HepG2 (cell line): ENCODE data around the gene BYSL. TPM values are rescaled to one million over a fixed set of nuclear protein-coding genes. Genes with fewer than 3 reads are reported as not detected.
A peak's percentile ranks its signal among the peaks of the same experiment; 100 is the strongest.

Experiments
- GPBP1L1 ChIP-seq: sonication (generic); formaldehyde crosslinking; IDR thresholded peaks from 2 replicates; pipeline ENCODE4 v1.5.0; 2020; ENCODE audit warnings: mild to moderate bottlenecking, missing genetic modification reagents
- KDM1A ChIP-seq: IDR thresholded peaks from 2 replicates; pipeline ENCODE4 v1.6.1; 2016; ENCODE audit warnings: missing compliant biosample characterization
- MAF1 ChIP-seq: sonication (generic); formaldehyde crosslinking; IDR thresholded peaks from 2 replicates; pipeline ENCODE4 v1.5.0; 2020; ENCODE audit warnings: missing genetic modification reagents, borderline replicate concordance
- MAFF ChIP-seq: IDR thresholded peaks from 2 replicates; pipeline ENCODE4 v1.6.1; 2011; ENCODE audit warnings: low read depth, low read length, improper control_type of control experiment
- MXD3 ChIP-seq: IDR thresholded peaks from 2 replicates; pipeline ENCODE4 v1.6.1; 2016; ENCODE audit warnings: mild to moderate bottlenecking, missing biosample characterization, missing genetic modification reagents
- NR0B2 ChIP-seq: sonication (generic); formaldehyde crosslinking; IDR thresholded peaks from 2 replicates; pipeline ENCODE4 v1.4.0; 2020; ENCODE audit warnings: mild to moderate bottlenecking, missing genetic modification reagents
- NR2F1 ChIP-seq, 2 experiments: fragments of 450-650 bp in 1 of 2; formaldehyde crosslinking in 1 of 2; IDR thresholded peaks; 2 replicates each; pipeline versions ENCODE4 v1.5.0 to v1.6.1; 2016 to 2020; ENCODE audit warnings: mild to moderate bottlenecking in 1 of 2, missing compliant biosample characterization in 1 of 2, missing genetic modification reagents in 1 of 2, moderate library complexity in 1 of 2
- PHF21A ChIP-seq: sonication (generic); formaldehyde crosslinking; IDR thresholded peaks from 2 replicates; pipeline ENCODE4 v1.5.0; 2020; ENCODE audit warnings: mild to moderate bottlenecking, missing genetic modification reagents
- POLR2G ChIP-seq: fragments of 200-400 bp; formaldehyde crosslinking; IDR thresholded peaks from 2 replicates; pipeline ENCODE4 v1.6.1; 2018; ENCODE audit warnings: mild to moderate bottlenecking, low read depth, low read length, moderate library complexity
- SALL1 ChIP-seq: sonication (generic); formaldehyde crosslinking; IDR thresholded peaks from 2 replicates; pipeline ENCODE4 v1.8.0; 2022; ENCODE audit warnings: mild to moderate bottlenecking, missing genetic modification reagents
- SPEN ChIP-seq: sonication (generic); formaldehyde crosslinking; IDR thresholded peaks from 2 replicates; pipeline ENCODE4 v1.5.1; 2020; ENCODE audit warnings: low read depth, mild to moderate bottlenecking, missing genetic modification reagents
- SRSF9 ChIP-seq: fragments of 200-400 bp; formaldehyde crosslinking; IDR thresholded peaks from 2 replicates; pipeline ENCODE4 v1.6.1; 2018; ENCODE audit warnings: borderline replicate concordance, mild to moderate bottlenecking, low read depth, low read length; ENCODE audit not compliant: insufficient read depth, poor library complexity, severe bottlenecking
- SSRP1 ChIP-seq: IDR thresholded peaks from 2 replicates; pipeline ENCODE4 v1.6.1; 2016; ENCODE audit warnings: control low read depth
- TRIM22 ChIP-seq: fragments of 450-650 bp; IDR thresholded peaks from 2 replicates; pipeline ENCODE4 v1.6.1; 2017
- ZBTB33 ChIP-seq: sonication (generic); formaldehyde crosslinking; IDR thresholded peaks from 2 replicates; pipeline ENCODE4 v1.4.0; 2020; ENCODE audit warnings: missing genetic modification reagents
- ZBTB8A ChIP-seq: sonication (generic); formaldehyde crosslinking; IDR thresholded peaks from 2 replicates; pipeline ENCODE4 v1.4.0; 2020; ENCODE audit warnings: mild to moderate bottlenecking, low read depth, missing genetic modification reagents, borderline replicate concordance
- ZFP62 ChIP-seq: sonication (generic); formaldehyde crosslinking; IDR thresholded peaks from 2 replicates; pipeline ENCODE4 v1.4.0; 2020; ENCODE audit warnings: missing genetic modification reagents
- ZNF430 ChIP-seq: sonication (generic); formaldehyde crosslinking; IDR thresholded peaks from 2 replicates; pipeline ENCODE4 v1.9.0; 2021; ENCODE audit warnings: mild to moderate bottlenecking, missing genetic modification reagents
- ZNF576 ChIP-seq: sonication (generic); formaldehyde crosslinking; IDR thresholded peaks from 2 replicates; pipeline ENCODE4 v1.4.0; 2020; ENCODE audit warnings: mild to moderate bottlenecking, missing genetic modification reagents
- ZNF616 ChIP-seq: sonication (generic); formaldehyde crosslinking; IDR thresholded peaks from 2 replicates; pipeline ENCODE4 v1.5.0; 2020; ENCODE audit warnings: low read depth, mild to moderate bottlenecking, missing genetic modification reagents
- ZNF724P ChIP-seq: sonication (generic); formaldehyde crosslinking; IDR thresholded peaks from 2 replicates; pipeline ENCODE4 v1.8.0; 2022; ENCODE audit warnings: missing genetic modification reagents, borderline replicate concordance
- ZNF772 ChIP-seq: sonication (generic); formaldehyde crosslinking; IDR thresholded peaks from 2 replicates; pipeline ENCODE4 v1.5.0; 2020; ENCODE audit warnings: mild to moderate bottlenecking, missing genetic modification reagents
- ZNF816 ChIP-seq: sonication (generic); formaldehyde crosslinking; IDR thresholded peaks from 2 replicates; pipeline ENCODE4 v1.8.0; 2022; ENCODE audit warnings: missing genetic modification reagents, mild to moderate bottlenecking, borderline replicate concordance
- polyA plus RNA-seq, 8 experiments: library from polyadenylated mRNA; depleted of rRNA in 3 of 8; stranded (reverse) in 7 of 8; unstranded in 1 of 8; fragments of >200 nt; fragmentation: Illumina TruSeq in 4 of 8; extraction: Trizol in 4 of 8; gene quantifications; 2 replicates each; pipeline versions ENCODE4 v1.2.1 to v1.2.3, GENCODE V29; 2011 to 2016; ENCODE audit warnings: low read depth in 4 of 8, missing spikeins in 1 of 8, mixed read lengths in 1 of 8; ENCODE audit not compliant: insufficient read depth in 1 of 8
- total RNA-seq, 5 experiments: library from RNA; depleted of rRNA; stranded (reverse); fragments of >200 nt; fragmentation: Illumina TruSeq; extraction: Trizol; gene quantifications; 2 replicates each; pipeline ENCODE4 v1.2.3, GENCODE V29; 2016; ENCODE audit warnings: low read depth in 1 of 5

Gene BYSL
- total and polyA plus RNA-seq, 2 of the 13 experiments (the other 11 are each of a cell fraction or from before 2014, with no cell fraction given): 27.9 to 28.6 TPM

- TF ChIP-seq SRSF9 (no peak), MXD3 (no peak), MAFF (peak; percentile 35; the same call in 1 of the 2 replicates), ZBTB33 (no peak), ZNF772 (CRISPR knock-in tag) (no peak; the same call in 1 of the 2 replicates), KDM1A (CRISPR knock-in tag) (no peak; the same call in 1 of the 2 replicates), SALL1 (0 out of 2 replicates have a peak, but pooled peaks have one; percentile 7), NR0B2 (0 out of 2 replicates have a peak, but pooled peaks have one; percentile 70), ZFP62 (no peak), ZNF430 (no peak), NR2F1 (CRISPR knock-in tag; IDR thresholded peaks at IDR 0.05) (no peak), ZNF724P (CRISPR knock-in tag) (no peak), TRIM22 (no peak), PHF21A (CRISPR knock-in tag) (no peak), ZBTB8A (CRISPR knock-in tag) (no peak), ZNF616 (CRISPR knock-in tag) (no peak), MAF1 (CRISPR knock-in tag) (no peak), SPEN (CRISPR knock-in tag) (no peak), SSRP1 (CRISPR knock-in tag) (no peak), ZNF816 (CRISPR knock-in tag) (no peak), GPBP1L1 (CRISPR knock-in tag) (no peak), POLR2G (peak; percentile 7; the same call in 1 of the 2 replicates), ZNF576 (CRISPR knock-in tag) (no peak)
Observed at GRCh38 chr6:41942067-41942851, 21.0 kb downstream of the BYSL start (continued).
